ENCODE results near the gene PRKCA.

- TF ChIP-seq GATA2 (IDR thresholded peaks at IDR 0.05; ENCODE audit: low read depth, low read length) (no peak), GATA3 (IDR thresholded peaks at IDR 0.05; ENCODE audit: low read depth, low read length) (no peak)
Observed at GRCh38 chr17:66713533-66714042, 411.2 kb downstream of the PRKCA start.

All from SH-SY5Y (cell line).